ENCODE data around the gene FBXL13.
"Not testable (repeated sequence)": the region's sequence is repeated elsewhere in the genome, so short reads cannot be mapped to it uniquely, and the experiment has no call there.

Gene FBXL13

DNA sequence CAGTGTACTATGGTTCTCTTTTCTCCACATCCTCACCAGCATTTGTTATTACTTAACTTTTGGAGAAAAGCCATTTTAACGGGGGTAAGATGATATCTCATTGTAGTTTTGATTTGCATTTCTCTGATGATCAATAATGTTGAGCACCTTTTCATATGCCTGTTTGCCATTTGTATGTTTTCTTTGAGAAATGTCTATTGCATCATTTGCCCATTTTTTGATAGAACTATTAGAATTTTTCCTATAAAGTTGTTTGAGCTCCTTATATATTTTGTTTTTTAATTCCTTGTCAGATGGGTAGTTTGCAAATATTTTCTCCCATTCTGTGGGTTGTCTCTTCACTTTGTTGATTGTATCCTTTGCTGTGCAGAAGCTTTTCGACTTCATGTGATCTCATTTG, 172.5 kb downstream of the FBXL13 start:
- in situ Hi-C loops (cut with HindIII; ENCODE audit: low sequenced_read_pairs), result not testable (repeated sequence)

DNA sequence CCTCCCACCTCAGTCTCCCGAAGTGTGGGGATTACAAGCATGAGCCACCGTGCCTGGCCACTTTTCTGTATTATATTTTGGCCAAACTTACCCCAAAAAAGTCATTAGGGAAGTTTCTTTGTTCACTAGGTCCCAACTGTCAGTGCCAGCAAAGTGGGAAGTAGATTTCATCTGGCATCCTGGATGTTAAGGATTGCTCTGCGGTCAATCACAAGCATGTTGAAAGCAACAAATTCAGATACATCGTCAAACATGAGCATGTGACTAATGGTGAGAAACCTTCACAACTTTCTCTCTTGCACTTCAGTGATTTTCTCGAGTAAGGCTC, 176.1 kb downstream of the FBXL13 start:
- in situ Hi-C loops (cut with HindIII; ENCODE audit: low sequenced_read_pairs), result no loop called here

DNA sequence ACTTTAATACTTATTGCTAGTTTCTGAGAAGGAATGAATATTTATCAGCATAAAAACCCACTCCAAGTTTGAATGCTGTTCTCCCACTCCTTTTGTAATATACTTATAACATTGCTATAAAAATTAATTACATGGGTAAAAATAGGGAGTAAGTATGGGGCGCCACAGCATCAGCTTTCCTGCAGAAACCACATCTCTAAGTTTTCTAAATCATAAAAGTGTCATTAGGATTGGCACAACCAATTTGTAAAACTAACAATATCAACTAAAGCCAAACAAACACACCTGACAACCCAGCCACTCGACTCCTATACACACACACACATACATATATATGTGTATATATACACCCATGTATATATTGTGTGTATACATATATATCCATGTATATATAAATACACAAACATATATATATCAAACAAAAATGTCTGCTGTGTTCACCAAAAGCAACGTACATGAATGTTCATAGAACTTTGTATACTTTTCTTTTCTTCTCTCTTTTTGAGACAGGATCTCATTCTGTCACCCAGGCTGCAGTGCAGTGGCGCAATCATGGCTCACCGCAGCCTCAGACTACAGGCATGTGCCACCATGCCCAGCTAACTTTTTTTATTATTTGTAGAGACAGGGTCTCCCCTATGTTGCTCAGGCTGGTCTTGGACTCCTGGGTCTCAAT, 176.6 kb downstream of the FBXL13 start:
- in situ Hi-C loops (cut with HindIII; ENCODE audit: low sequenced_read_pairs), result no loop called here

DNA sequence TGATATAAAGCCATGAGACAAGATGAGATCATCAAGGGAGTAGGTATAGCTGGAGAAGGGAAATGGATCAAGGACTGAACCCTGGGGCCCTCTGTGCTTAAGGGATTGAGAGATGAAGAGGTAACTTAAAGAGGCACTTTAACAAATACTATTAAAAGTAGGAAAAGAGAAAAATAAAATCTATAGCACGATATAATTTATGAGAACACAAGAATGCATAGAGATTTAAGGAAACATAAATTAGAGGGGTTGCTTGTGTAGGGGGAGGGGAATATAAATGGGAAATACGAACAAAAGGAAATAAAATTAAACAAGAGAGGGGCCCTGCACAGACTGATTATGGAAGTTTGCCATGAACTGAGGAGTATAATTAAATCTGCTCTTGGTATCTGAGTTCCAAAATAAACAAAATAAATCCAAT, 177.4 kb downstream of the FBXL13 start:
- in situ Hi-C loops (cut with HindIII; ENCODE audit: low sequenced_read_pairs), result no loop called here

DNA sequence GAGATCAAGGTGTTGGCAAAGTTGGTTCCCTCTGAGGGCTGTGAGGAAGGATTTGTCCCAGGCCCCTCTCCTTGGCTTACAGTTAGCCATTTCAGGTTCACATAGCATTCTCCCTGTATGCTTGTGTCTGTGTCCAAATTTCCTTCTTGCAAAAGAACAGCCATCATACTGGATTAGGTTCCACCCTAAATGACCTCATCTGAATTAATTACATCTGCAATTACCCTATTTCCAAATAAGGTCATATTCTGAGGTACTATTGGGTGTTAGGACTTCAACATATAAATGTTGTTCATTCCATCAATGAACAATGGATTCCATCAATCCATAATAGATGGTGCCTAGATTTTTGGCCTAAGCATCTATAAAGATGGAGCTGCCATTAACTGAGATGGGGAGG, 178.0 kb downstream of the FBXL13 start:
- in situ Hi-C loops (cut with HindIII; ENCODE audit: low sequenced_read_pairs), result no loop called here

DNA sequence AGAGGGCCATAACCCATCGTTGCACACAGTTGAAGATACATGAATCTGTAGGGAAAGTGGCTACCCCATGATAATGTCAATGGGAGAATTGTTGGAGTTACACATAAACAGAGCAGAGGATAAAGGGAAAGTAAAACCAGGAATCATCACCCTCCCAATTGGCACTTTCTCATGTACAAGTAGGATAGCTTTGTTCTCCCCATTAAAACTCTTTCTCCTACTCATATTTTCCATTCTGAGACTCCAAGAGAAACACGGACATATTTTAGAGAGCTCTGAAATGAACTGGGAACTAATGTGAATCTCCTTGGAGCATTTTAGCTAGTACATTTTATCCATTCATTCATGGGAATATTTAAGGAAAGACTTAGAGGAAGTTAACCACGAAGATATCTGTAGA, 179.0 kb downstream of the FBXL13 start:
- in situ Hi-C loops (cut with HindIII; ENCODE audit: low sequenced_read_pairs), result no loop called here

DNA sequence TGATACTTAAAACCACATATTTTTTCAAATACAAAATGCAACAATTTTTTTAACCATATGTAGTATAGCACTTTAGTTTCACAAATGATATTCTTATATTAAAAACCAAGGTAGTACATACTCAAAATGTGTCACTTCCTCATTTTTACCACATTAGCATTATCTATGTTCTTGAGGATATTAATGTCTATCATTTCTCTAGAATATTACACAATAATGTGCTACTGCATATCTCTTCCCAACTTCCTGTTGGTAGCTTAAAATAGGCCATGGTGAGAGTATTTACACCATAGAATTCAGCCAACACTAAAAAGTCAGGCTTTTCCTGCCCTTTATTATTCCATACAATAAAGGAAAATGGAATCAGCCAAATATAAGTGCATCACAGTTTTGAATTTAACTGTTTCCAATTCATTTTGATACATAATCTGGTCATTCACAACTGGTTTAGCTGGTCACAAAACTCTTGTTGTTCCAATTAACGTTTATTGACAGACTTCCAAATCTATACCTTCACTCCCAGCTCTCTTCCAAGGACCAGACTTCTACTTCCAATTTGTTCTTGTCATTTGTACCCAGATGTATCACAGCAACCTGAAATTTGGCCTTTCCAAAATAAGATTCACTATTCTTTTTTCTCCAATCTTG, 181.8 kb downstream of the FBXL13 start:
- in situ Hi-C loops (cut with HindIII; ENCODE audit: low sequenced_read_pairs), result no loop called here

DNA sequence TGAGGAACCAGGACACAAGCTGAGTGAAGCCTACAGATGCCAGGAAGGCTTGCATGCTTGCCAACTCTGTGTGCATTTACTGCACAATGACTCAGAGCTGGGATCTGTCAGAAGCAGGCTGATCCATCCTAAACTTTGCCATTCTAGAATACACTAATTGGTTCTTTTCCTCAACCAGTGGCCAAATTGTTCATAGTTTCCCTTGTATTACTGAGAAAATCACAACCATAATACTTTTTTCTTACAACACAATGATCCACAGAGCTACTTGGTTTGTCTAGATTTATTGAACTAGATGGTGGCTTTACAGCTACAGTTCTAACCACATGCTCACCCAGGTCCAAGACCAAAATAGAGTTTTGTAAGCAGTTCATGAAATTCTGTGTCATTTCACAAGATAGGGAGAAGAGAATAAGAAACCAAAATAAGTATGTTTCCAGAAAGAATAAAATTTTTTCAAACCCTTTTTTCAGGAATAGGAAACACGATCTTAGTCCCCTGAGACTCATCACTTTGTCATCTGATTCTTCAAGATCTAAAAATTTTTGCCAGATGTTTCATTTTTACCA, 182.8 kb downstream of the FBXL13 start:
- in situ Hi-C loops (cut with HindIII; ENCODE audit: low sequenced_read_pairs), result no loop called here

DNA sequence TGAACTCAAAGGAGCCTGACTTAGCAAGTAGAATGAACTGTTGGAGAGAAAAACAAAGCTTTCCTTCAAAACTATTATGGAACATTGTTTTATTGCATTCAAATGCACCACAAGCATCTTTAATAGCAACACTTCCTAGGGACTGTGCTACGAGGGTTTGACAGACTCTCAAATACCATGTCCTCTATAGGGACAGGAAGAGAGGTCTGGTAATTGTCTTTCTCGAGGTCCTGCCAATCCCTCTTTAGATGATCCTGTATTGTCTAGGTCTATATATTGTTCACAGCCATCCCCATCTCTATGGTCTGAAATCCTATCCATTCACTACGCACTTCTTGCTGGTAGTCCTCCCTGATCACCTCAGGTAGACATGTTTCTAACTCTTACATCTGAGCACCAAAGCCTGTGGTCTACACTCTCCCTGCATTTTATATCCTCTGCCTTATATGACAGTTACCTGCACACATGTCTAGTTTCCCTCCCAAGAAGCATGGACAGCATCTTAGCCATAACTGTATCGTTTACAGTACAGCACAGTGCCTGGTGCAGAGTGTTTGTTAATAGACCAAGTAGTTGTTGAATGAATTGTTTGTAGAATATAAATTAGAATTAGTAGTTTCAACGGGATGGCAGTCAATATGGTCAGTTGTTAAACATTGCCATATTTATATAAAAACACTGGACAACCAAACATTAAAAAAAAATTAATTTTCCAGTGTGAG, 183.5 kb downstream of the FBXL13 start:
- in situ Hi-C loops (cut with HindIII; ENCODE audit: low sequenced_read_pairs), result no loop called here

DNA sequence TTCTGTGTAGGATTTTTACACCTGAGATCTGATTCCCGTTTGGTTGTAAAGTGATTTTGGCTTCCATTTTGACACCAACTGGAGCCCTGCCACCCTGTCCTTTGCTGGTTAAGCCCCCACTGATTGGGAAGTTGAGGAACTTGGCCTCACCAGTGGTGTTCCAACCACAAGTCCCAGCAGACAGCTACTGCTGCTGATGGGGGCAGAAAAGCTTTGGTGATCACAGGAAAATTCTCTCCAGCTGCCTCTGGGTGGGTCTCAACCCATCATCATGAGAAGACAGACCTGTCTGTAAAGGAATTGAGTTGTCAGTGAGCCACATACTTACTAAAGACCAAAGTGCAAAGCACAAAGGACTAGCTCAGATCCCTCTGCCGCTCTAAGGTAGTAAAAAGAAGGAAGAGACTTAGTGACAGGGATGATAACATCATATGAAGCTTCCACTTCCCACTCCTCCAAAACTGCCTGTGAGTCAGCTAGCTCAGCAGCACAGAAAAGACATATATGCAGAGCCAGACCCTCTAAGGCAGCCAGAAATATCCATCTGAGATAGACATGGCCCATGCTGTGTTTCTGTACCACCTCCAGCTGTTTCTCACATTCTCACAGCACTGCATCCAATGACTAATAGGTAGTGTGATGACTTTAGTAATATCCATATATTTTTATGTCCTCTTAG, 184.2 kb downstream of the FBXL13 start:
- in situ Hi-C loops (cut with HindIII; ENCODE audit: low sequenced_read_pairs), result no loop called here

DNA sequence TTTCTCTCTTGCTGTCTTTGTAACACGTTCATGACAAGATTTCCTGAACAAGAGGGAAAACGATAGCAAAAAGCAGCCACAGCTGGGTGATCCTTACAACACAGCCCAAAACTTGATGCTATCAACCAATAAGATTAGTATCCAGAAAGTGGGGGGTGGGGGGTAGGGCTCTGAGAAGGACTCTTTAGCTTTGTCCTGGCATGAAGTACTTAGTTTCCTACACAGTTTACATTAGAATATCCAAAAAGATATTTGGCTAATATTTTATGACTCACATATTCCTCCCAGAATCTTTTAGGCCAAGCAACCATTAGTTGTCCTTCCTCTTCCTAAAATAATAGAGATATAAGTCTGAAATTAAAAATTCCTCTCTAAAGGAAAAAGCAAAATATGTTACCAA, 184.7 kb downstream of the FBXL13 start:
- in situ Hi-C loops (cut with HindIII; ENCODE audit: low sequenced_read_pairs), result no loop called here

DNA sequence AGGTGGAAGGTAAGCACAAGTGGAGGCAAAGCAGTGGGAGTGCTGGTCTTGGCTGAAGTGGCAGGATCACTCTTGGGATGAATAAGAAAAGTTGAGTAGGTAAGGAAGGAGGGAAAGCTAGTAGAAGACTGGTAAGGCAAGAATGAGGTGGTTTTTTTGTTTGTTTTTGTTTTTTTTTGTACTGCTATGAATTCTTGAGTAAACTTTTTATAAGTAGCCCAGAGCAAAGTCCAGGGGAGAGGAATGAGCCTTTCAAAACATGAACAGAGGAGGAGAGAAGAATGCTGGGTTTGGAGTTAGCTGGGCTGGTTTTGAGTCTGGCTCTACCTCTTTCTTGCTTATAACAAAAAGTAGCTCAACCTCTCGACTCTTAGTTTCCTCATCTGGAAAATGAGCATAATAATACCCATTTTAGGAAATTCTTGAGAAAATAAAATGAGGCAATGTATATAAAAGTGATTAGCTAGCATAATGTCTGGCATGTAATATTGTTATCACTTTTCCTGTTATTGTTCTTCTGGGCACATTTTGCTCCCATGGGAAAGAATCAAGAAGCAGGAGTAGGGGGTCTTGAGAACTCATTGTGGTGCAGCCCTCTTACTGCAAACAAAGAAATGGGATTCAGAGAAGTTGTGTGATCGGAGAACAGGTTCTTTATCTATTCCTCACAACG, 185.9 kb downstream of the FBXL13 start:
- in situ Hi-C loops (cut with HindIII; ENCODE audit: low sequenced_read_pairs), result no loop called here

DNA sequence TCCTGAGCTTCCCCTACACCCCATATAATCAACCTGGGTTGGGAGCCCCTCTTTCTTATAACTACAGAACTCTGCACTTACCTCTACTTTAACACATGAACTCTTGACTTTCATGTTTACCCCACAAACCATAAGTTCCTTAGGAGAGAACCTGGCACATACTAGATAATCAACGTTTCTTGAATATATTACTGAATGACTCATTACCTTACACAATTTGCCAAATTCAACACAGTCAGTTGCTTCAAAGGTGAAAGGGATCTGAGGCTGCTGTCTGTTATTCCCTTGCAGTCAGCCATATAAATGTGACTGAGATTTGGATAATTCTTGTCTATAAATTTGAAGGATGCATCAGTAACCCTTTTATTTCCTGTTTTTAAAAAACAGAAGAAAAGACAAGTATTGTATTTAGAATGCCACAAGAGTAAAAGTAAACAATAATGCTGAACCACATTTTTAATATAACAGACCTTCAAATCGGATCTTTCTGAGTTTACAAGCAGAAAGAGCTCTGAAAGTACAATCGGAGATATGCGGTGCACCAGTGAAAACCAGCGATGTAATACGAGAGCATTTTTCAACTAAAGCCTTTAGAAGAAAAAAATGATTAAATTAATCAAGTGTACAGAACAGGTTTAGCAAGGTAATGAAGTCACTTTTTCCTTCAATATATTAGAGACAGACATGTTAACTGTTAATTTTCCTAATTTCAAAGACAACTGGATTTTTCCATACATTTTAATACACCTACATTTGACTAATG, 191.3 kb downstream of the FBXL13 start:
- in situ Hi-C loops (cut with HindIII; ENCODE audit: low sequenced_read_pairs), result no loop called here

DNA sequence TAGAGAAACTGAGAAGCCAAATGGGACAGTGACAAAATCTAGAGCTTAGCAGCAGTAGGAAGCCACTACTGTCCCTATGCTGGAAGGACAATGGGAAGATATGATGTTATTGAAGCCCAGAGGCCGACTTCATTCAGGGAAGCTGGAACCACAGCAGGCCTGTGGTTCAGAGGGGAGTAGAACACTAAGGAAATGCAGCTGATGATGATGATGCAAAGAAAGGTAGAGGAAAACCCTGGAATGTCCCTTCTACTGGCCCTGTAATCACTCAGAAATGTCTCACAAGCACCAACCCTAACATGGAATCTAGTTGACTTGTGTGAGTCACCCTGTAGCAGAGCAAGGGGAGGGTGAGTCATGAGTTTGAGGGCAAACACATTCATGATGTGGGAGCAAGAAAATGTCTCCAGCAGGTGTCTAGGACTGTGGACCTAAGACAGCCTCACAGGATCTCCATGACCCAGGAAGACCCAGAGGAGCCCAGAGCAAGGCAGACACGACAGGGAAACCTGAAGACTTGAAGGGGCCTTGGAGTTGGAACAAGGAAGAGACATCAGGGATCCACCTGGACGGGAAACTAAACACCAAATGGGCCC, 198.8 kb downstream of the FBXL13 start:
- in situ Hi-C loops (cut with HindIII; ENCODE audit: low sequenced_read_pairs), result no loop called here

DNA sequence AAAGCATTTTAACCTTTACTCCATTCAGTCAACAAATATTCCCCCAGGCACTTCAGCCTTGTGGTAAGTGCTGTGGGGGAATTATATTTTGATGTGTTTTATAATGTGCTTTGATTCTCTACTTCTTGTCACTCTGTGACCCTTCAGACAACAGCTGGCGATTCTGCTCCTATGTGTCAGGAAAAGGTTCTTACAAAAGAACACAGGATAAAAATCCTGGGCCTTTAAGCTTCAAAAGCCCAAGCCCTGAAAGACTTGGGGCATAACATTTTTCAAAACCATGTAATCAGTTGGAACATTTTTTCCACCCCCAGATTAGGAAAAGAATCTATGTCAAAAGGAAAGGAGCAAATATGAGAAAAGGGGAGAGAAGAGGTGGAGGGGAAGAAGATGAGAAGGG, 199.6 kb downstream of the FBXL13 start:
- in situ Hi-C loops (cut with HindIII; ENCODE audit: low sequenced_read_pairs), result no loop called here

DNA sequence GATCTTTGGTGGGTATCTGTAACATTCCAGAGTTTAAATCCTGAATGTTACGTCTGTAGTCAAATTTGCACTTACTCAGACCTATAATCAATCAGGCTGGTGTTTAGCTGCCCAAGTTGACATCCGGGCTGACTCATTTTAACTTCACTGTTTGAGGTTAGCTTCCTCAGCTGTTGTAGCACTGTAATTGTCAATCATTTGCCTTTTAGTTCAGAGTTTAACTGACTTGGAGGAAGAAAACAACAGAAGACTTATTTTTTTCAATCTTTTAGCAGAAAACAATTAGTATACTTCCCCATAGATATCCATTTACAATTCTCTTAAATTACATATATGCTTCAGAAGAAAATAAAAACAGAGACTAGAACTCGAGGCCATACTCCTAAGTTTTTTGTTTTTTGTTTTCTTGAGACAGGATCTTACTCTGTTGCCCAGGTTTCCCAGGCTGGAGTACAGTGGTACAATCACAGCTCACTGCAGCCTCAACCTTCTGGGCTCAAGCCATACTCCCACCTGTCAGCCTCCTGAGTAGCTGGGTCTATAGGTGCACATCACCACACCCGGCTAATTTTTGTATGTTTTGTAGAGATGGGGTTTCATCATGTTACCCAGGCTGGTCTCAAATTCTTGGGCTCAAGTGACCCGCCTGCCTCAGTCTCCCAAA, 200.3 kb downstream of the FBXL13 start:
- in situ Hi-C loops (cut with HindIII; ENCODE audit: low sequenced_read_pairs), result no loop called here

DNA sequence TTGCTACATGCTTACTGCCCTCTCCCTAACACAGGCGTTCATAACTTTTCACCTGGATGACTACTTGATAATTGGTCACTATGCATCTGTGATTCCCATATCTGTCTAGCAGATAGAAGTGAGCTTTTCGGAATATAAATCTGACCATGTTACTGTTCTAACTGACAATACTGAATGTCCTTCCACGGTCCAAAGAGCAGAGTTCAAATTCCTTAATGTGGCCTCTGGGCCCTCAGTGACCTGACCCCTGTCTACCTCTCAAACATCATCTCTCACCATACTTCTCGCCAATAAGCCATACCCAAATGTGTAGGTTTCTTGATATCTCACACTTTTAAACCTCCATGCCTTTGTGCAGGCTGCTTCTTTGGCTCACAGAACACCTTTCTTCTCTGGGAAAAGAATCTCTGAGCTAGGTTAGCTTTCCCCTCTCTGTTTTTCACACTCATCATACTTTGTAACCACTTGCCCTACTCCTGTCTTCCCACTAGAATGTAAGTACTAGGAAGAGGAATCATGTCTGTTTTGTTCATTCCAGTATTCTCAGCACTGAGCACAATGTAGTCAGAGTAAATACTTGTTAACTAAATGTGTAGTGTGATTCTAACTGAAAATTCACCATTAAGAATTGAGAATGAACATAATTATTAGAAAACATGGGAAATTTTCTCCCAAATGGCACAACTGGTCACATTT, 201.0 kb downstream of the FBXL13 start:
- in situ Hi-C loops (cut with HindIII; ENCODE audit: low sequenced_read_pairs), result no loop called here

DNA sequence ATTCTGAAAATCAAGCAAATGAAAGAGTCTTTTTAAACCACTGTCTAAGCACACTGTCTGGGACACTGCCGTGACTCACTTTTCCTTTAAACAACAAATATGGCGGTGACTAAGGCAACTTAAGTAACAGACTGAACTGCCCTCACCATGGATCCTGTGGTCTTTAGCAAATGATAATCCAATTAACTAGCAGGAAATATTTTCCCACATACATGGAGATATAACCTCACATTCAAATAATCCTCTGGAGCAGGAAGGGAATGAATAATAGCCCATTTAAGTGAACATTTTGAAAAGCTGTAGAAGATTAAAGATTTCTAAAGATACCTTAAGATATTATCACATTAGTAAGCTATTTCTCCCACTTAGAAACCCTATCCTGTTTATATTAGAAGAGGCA, 202.1 kb downstream of the FBXL13 start:
- in situ Hi-C loops (cut with HindIII; ENCODE audit: low sequenced_read_pairs), result no loop called here

DNA sequence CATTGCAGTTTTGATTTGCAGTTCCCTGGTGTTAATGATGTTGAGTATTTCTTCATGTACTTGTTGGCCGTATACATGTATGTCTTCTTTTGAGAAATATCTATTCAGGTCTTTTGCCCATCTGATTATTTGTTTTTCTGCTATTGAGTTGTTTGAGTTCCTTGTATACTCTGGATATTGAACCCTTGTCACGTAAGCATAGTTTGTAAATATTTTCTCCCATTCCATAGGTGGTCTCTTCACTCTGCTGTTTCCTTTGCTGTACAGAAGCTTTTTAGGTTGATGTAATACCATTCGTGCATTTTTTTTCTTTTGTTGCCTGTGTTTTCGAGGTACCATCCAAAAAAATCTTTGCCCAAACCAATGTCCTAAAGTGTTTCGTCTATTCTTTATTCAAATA, 205.4 kb downstream of the FBXL13 start:
- in situ Hi-C loops (cut with HindIII; ENCODE audit: low sequenced_read_pairs), result loop anchor here (5.0 kb wide), 1 partner anchor 58 kb away; no protein-coding TSS in a partner anchor

Measured in endothelial cell of hepatic sinusoid (primary cell).